Measurements from ENCODE around the gene MYBPC1.

- TF ChIP-seq GTF2F1 (IDR thresholded peaks at IDR 0.05; ENCODE audit: low read depth, low read length) = no peak
- no peak for TF ChIP-seq KDM5B (IDR thresholded peaks at IDR 0.05; ENCODE audit: insufficient replicate concordance, low read depth, low read length)
- no peak for TF ChIP-seq POLR2A (conservative IDR thresholded peaks at IDR 0.05)
- TF ChIP-seq SRF (CRISPR knock-in tag; IDR thresholded peaks at IDR 0.05) = no peak
- TF ChIP-seq MGA (IDR thresholded peaks at IDR 0.05) = no peak
- no peak for TF ChIP-seq DNMT1 (IDR thresholded peaks at IDR 0.05)
- no peak for TF ChIP-seq EGR1 (conservative IDR thresholded peaks at IDR 0.05)
- TF ChIP-seq HDAC2 (IDR thresholded peaks at IDR 0.05) = no peak
- TF ChIP-seq EP300 (IDR thresholded peaks at IDR 0.05; ENCODE audit: low read length) = no peak
- TF ChIP-seq ZNF644 (tag; IDR thresholded peaks at IDR 0.05; ENCODE audit: low read depth) = no peak
- TF ChIP-seq KLF10 (CRISPR knock-in tag; IDR thresholded peaks at IDR 0.05) = no peak
- no peak for TF ChIP-seq MXI1 (IDR thresholded peaks at IDR 0.05; ENCODE audit: low read depth, low read length)
- TF ChIP-seq MTA2 (IDR thresholded peaks at IDR 0.05; ENCODE audit: low read depth) = no peak
- no peak for TF ChIP-seq CTBP1 (IDR thresholded peaks at IDR 0.05; ENCODE audit: borderline replicate concordance)
These were observed 80.8 kb downstream of the MYBPC1 start for GRCh38 chr12:101675555-101675954.

Measured in K562 (cell line).